GM12873 (cell line): ENCODE results near the gene IGSF8.

Source experiments
- CTCF ChIP-seq: IDR thresholded peaks from 2 replicates; pipeline ENCODE4 v1.5.1; 2012; ENCODE audit warnings: low read depth, mild to moderate bottlenecking, moderate library complexity, low read length, control low read depth; ENCODE audit not compliant: insufficient read depth; ENCODE audit errors: missing control alignments

The IGSF8 gene

GRCh38 chr1:160066829-160067745 is 31.3 kb downstream of the IGSF8 start:
- no peak for TF ChIP-seq CTCF

- TF ChIP-seq CTCF, result no peak
Measured at GRCh38 chr1:160064746-160065145, 33.7 kb downstream of the IGSF8 start.

- no peak for TF ChIP-seq CTCF
Measured at GRCh38 chr1:160064164-160064563, 34.3 kb downstream of the IGSF8 start.

- no peak for TF ChIP-seq CTCF
Measured at GRCh38 chr1:160063176-160063575, 35.2 kb downstream of the IGSF8 start.

- TF ChIP-seq CTCF, result no peak
Measured at GRCh38 chr1:160062230-160062532, 36.2 kb downstream of the IGSF8 start.

- no peak for TF ChIP-seq CTCF
Measured at GRCh38 chr1:160061369-160062229, 36.8 kb downstream of the IGSF8 start.

GRCh38 chr1:160058087-160058486 is 40.3 kb downstream of the IGSF8 start:
- TF ChIP-seq CTCF, result peak; percentile 24
